ENCODE data around the gene GTF2F2.

The GTF2F2 gene

GRCh38 chr13:45142440-45143345, 22.4 kb downstream of the GTF2F2 start:
- no peak for TF ChIP-seq CTCF (IDR thresholded peaks at IDR 0.05; ENCODE audit: extremely low read depth, missing control alignments)
- no peak for DNase-seq (ENCODE audit: low spot score)

GRCh38 chr13:45143346-45143751, 23.0 kb downstream of the GTF2F2 start:
- no peak for TF ChIP-seq CTCF (IDR thresholded peaks at IDR 0.05; ENCODE audit: extremely low read depth, missing control alignments)

GRCh38 chr13:45149964-45150363, 29.7 kb downstream of the GTF2F2 start:
- DNase-seq (ENCODE audit: low spot score) = no peak
- no peak for TF ChIP-seq CTCF (IDR thresholded peaks at IDR 0.05; ENCODE audit: extremely low read depth, missing control alignments)

More at GRCh38 chr13:45143346-45143751, 23.0 kb downstream of the GTF2F2 start:
- no peak for DNase-seq (ENCODE audit: low spot score)

- DNase-seq (ENCODE audit: low spot score) = no peak
- no peak for TF ChIP-seq CTCF (IDR thresholded peaks at IDR 0.05; ENCODE audit: extremely low read depth, missing control alignments)
These were observed 36.5 kb downstream of the GTF2F2 start for GRCh38 chr13:45156565-45157361.

- TF ChIP-seq CTCF (IDR thresholded peaks at IDR 0.05; ENCODE audit: extremely low read depth, missing control alignments) = no peak
- DNase-seq (ENCODE audit: low spot score) = no peak
These were observed 41.9 kb downstream of the GTF2F2 start for GRCh38 chr13:45162194-45162593.

- no peak for DNase-seq (ENCODE audit: low spot score)
- TF ChIP-seq CTCF (IDR thresholded peaks at IDR 0.05; ENCODE audit: extremely low read depth, missing control alignments) = no peak
These were observed 42.5 kb downstream of the GTF2F2 start for GRCh38 chr13:45162821-45163220.

- DNase-seq (ENCODE audit: low spot score) = no peak
- TF ChIP-seq CTCF (IDR thresholded peaks at IDR 0.05; ENCODE audit: extremely low read depth, missing control alignments) = no peak
These were observed 46.5 kb downstream of the GTF2F2 start for GRCh38 chr13:45166858-45167257.

Measured in GM20000 (cell line).